SK-N-SH (cell line): ENCODE data around the gene MIPOL1. TPM values are rescaled to one million over a fixed set of nuclear protein-coding genes. Genes with fewer than 3 reads are reported as not detected.

Source experiments
- CTCF ChIA-PET: fragments of 300-600, 350-600 bp; formaldehyde crosslinking; extraction: SDS; loops from one replicate; lab custom pipeline; 2021; lab: Yijun Ruan, JAX
- POLR2A ChIA-PET: fragments of 350-600 bp; sonication (Branson Sonifier 250); formaldehyde crosslinking; extraction: SDS; loops from one replicate; lab custom pipeline; 2020; ENCODE audit warnings: antibody characterized with exemption, inconsistent platforms; lab: Yijun Ruan, JAX
- DNase-seq: peaks from one replicate; pipeline ENCODE4 v3.0.0; 2012
- H2AFZ ChIP-seq: fragments of 200-600 bp; sonication (generic); 2 replicates; pipeline ENCODE4 v1.8.1; 2016; ENCODE audit warnings: antibody characterized with exemption, mild to moderate bottlenecking, low read depth
- H3F3A ChIP-seq: fragments of 200-600 bp; sonication (generic); replicated peaks from 2 replicates; pipeline ENCODE3; 2016; ENCODE audit warnings: antibody characterized with exemption, mild to moderate bottlenecking; ENCODE audit not compliant: insufficient read depth
- H3K27ac ChIP-seq, 2 experiments: fragments of 200-500 bp in 1 of 2; fragments of 200-600 bp in 1 of 2; sonication (Bioruptor generic) in 1 of 2; sonication (generic), shearing (Covaris generic) in 1 of 2; 2 replicates each; pipeline versions ENCODE4 v1.5.1 to v1.6.1; 2014 to 2016; ENCODE audit warnings: low read depth in 2 of 2, inconsistent platforms in 1 of 2, low read length in 1 of 2, mild to moderate bottlenecking in 1 of 2, mixed read lengths in 1 of 2
- H3K27me3 ChIP-seq: fragments of 200-600 bp; sonication (generic), shearing (Covaris generic); 2 replicates; pipeline ENCODE4 v1.6.1; 2016; ENCODE audit warnings: mixed run types; ENCODE audit not compliant: insufficient read depth
- H3K36me3 ChIP-seq, 2 experiments: fragments of 200-500 bp in 1 of 2; fragments of 200-600 bp in 1 of 2; sonication (Bioruptor generic) in 1 of 2; sonication (generic) in 1 of 2; replicated peaks in 1 of 2; 2 replicates each; pipeline versions ENCODE3 to v1.5.1; 2014 to 2016; ENCODE audit warnings: low read length in 1 of 2, mild to moderate bottlenecking in 1 of 2; ENCODE audit not compliant: insufficient read depth in 2 of 2, control insufficient read depth in 1 of 2
- H3K4me1 ChIP-seq, 2 experiments: fragments of 200-500 bp in 1 of 2; fragments of 200-600 bp in 1 of 2; sonication (Bioruptor generic) in 1 of 2; sonication (generic), shearing (Covaris generic) in 1 of 2; 2 replicates each; pipeline versions ENCODE4 v1.5.1 to v1.6.1; 2014 to 2016; ENCODE audit warnings: low read depth in 1 of 2, low read length in 1 of 2, mixed run types in 1 of 2; ENCODE audit not compliant: insufficient read depth in 2 of 2, control insufficient read depth in 1 of 2
- H3K4me2 ChIP-seq: fragments of 200-600 bp; sonication (generic), shearing (Covaris generic); 2 replicates; pipeline ENCODE4 v1.6.1; 2017; ENCODE audit warnings: mixed run types
- H3K4me3 ChIP-seq, 2 experiments: fragments of 200-500 bp in 1 of 2; fragments of 200-600 bp in 1 of 2; sonication (Bioruptor generic) in 1 of 2; sonication (generic), shearing (Covaris generic) in 1 of 2; 2 replicates each; pipeline versions ENCODE4 v1.5.1 to v1.8.1; 2014 to 2016; ENCODE audit warnings: low read depth in 2 of 2, inconsistent platforms in 1 of 2, low read length in 1 of 2, mild to moderate bottlenecking in 1 of 2, mixed read lengths in 1 of 2, moderate library complexity in 1 of 2
- H3K79me2 ChIP-seq: fragments of 200-600 bp; sonication (generic); 2 replicates; pipeline ENCODE4 v1.8.1; 2017; ENCODE audit warnings: mild to moderate bottlenecking; ENCODE audit not compliant: insufficient read depth
- H3K9ac ChIP-seq: fragments of 200-600 bp; sonication (generic); 2 replicates; pipeline ENCODE4 v1.6.1; 2017; ENCODE audit warnings: mixed run types
- H3K9me2 ChIP-seq: fragments of 200-600 bp; sonication (generic); 2 replicates; pipeline ENCODE4 v1.6.1; 2017; ENCODE audit warnings: mixed run types
- H3K9me3 ChIP-seq: fragments of 200-600 bp; sonication (generic); 2 replicates; pipeline ENCODE4 v1.6.1; 2017; ENCODE audit warnings: mixed run types, mild to moderate bottlenecking, moderate library complexity
- H4K20me1 ChIP-seq: fragments of 200-600 bp; sonication (generic); 2 replicates; pipeline ENCODE4 v1.6.1; 2017; ENCODE audit warnings: mild to moderate bottlenecking, mixed run types; ENCODE audit not compliant: insufficient read depth
- FOSL2 ChIP-seq: IDR thresholded peaks from 2 replicates; pipeline ENCODE4 v1.4.0; 2012; ENCODE audit warnings: low read depth, mild to moderate bottlenecking, moderate library complexity, borderline replicate concordance
- FOXJ3 ChIP-seq: sonication (generic); formaldehyde crosslinking; IDR thresholded peaks from 2 replicates; pipeline ENCODE4 v1.5.1; 2020; ENCODE audit warnings: mild to moderate bottlenecking, missing genetic modification reagents
- FOXM1 ChIP-seq: IDR thresholded peaks from 2 replicates; pipeline ENCODE4 v1.4.0; 2012; ENCODE audit warnings: low read depth, mild to moderate bottlenecking
- GABPA ChIP-seq: IDR thresholded peaks from 2 replicates; pipeline ENCODE4 v1.4.0; 2012; ENCODE audit warnings: low read depth, mild to moderate bottlenecking
- IRF3 ChIP-seq: fragments of 150-350 bp; IDR thresholded peaks from 2 replicates; pipeline ENCODE4 v1.6.1; 2016; ENCODE audit warnings: mild to moderate bottlenecking, low read depth, low read length
- JUND ChIP-seq: IDR thresholded peaks from 2 replicates; pipeline ENCODE4 v1.4.0; 2012
- NRF1 ChIP-seq: IDR thresholded peaks from 2 replicates; pipeline ENCODE4 v1.6.1; 2012; ENCODE audit warnings: low read depth, mild to moderate bottlenecking, low read length
- POLR2AphosphoS5 ChIP-seq: IDR thresholded peaks from 2 replicates; pipeline ENCODE4 v1.6.1; 2012; ENCODE audit warnings: low read depth, low read length
- RAD21 ChIP-seq: IDR thresholded peaks from 2 replicates; pipeline ENCODE4 v1.6.1; 2012; ENCODE audit warnings: mild to moderate bottlenecking, low read length
- RCOR1 ChIP-seq: fragments of 150-350 bp; IDR thresholded peaks from 2 replicates; pipeline ENCODE4 v1.6.1; 2017; ENCODE audit warnings: antibody characterized with exemption, low read length
- REST ChIP-seq: IDR thresholded peaks from 2 replicates; pipeline ENCODE4 v1.6.1; 2012; ENCODE audit warnings: mild to moderate bottlenecking, low read depth, low read length, moderate library complexity
- RXRA ChIP-seq: IDR thresholded peaks from 2 replicates; pipeline ENCODE4 v1.4.0; 2012; ENCODE audit warnings: low read depth, mild to moderate bottlenecking, borderline replicate concordance
- TCF12 ChIP-seq: IDR thresholded peaks from 2 replicates; pipeline ENCODE4 v1.4.0; 2012
- YY1 ChIP-seq: IDR thresholded peaks from 2 replicates; pipeline ENCODE4 v1.4.0; 2012; ENCODE audit warnings: low read depth, mild to moderate bottlenecking
- ZBTB33 ChIP-seq: IDR thresholded peaks from 2 replicates; pipeline ENCODE4 v1.4.0; 2012; ENCODE audit warnings: low read depth, borderline replicate concordance
- WGBS: methylation state at CpG from one replicate; pipeline ENCODE4 v1.1.6; 2017; ENCODE audit warnings: low lambda C conversion rate; 5-methylcytosine and 5-hydroxymethylcytosine counted together
- polyA plus RNA-seq, 3 experiments: library from polyadenylated mRNA; depleted of rRNA; stranded (reverse); fragments of >200 nt; gene quantifications; 2 replicates each; pipeline ENCODE4 v1.2.3, GENCODE V29; 2012
- TF ChIP-seq, protein P1 (sequence below): IDR thresholded peaks from 2 replicates; pipeline ENCODE4 v1.4.0; 2012; ENCODE audit warnings: low read depth
- TF ChIP-seq, protein P2 (sequence below): fragments of 150-350 bp; IDR thresholded peaks from 2 replicates; pipeline ENCODE4 v1.6.1; 2017; ENCODE audit warnings: antibody characterized with exemption, low read length, low read depth, borderline replicate concordance

Gene MIPOL1
- polyA plus RNA-seq, 1 of the 3 experiments (the other 2 are of a cell fraction), result 0.23 TPM

DNA sequence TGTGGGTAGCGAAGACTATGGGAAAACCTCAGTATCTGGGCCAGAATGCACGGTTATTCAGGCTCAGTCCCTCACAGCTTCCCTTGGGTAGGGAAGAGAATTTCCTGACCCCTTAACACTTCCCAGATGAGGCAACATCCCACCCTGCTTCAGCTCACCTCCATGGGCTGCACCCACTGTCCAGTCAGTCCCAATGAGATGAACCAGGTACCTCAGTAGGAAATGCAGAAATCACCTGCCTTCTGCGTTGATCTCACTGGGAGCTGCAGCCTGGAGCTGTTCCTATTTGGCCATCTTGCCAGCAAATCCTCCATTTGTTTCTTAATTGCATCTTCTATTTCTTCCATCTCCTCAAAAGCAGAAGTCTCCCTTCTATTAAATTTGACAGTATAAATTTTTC is 292.9 kb downstream of the MIPOL1 start (continued):
- no peak for TF ChIP-seq ZBTB33
- TF ChIP-seq, protein P1, sequence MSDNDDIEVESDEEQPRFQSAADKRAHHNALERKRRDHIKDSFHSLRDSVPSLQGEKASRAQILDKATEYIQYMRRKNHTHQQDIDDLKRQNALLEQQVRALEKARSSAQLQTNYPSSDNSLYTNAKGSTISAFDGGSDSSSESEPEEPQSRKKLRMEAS, result no peak
- TF ChIP-seq REST, result no peak
- TF ChIP-seq YY1, result no peak
- TF ChIP-seq, all 33 proteins: peak for 0

DNA sequence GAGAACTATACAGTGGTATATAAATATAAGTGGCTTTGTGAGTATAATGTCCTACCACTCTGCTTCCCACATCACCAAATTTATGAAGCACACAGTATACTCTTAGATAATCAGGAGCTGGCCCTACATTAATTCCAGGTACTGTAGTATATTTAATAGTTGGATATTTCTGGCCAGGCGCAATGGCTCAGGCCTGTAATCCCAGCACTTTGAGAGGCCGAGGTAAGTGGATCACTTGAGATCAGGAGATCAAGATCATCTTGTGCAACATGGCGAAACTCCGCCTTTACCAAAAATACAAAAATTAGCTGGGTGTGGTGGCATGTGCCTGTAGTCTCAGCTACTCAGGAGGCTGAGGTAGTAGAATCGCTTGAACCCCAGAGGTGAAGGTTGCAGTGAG is 293.3 kb downstream of the MIPOL1 start:
- no peaks in the 10 kb centered on the region for H4K20me1 ChIP-seq
- no peak overlapping the region for H3K4me3 ChIP-seq
- no peak overlapping the region for H2AFZ ChIP-seq
- no peaks in the 10 kb centered on the region for H3F3A ChIP-seq
- DNase-seq, result no peak
- ChIA-PET CTCF (no interaction called here), POLR2A (no interaction called here)
- H3K79me2 ChIP-seq, result no peaks in the 10 kb centered on the region
- 9% methylated on average over 4 of the region's 5 CpGs for WGBS
- H3K4me1 ChIP-seq, result no peaks in the 10 kb centered on the region
- H3K9ac ChIP-seq, result no peak overlapping the region
- no peaks in the 10 kb centered on the region for H3K9me2 ChIP-seq
- no peak overlapping the region for H3K4me2 ChIP-seq
- no peaks in the 10 kb centered on the region for H3K27me3 ChIP-seq
- H3K9me3 ChIP-seq, result no peaks in the 10 kb centered on the region
- H3K27ac ChIP-seq, result no peak overlapping the region
- TF ChIP-seq RAD21 (no peak), JUND (no peak), GABPA (no peak), FOXM1 (no peak), NRF1 (no peak), YY1 (no peak), RXRA (no peak), TCF12 (no peak), FOSL2 (no peak), POLR2AphosphoS5 (no peak), IRF3 (no peak), RCOR1 (no peak), FOXJ3 (CRISPR knock-in tag) (no peak), ZBTB33 (no peak)
- TF ChIP-seq, protein P1, result no peak
- TF ChIP-seq, protein P2, sequence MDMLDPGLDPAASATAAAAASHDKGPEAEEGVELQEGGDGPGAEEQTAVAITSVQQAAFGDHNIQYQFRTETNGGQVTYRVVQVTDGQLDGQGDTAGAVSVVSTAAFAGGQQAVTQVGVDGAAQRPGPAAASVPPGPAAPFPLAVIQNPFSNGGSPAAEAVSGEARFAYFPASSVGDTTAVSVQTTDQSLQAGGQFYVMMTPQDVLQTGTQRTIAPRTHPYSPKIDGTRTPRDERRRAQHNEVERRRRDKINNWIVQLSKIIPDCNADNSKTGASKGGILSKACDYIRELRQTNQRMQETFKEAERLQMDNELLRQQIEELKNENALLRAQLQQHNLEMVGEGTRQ, result no peak
- H3K36me3 ChIP-seq, result no peaks in the 10 kb centered on the region
